Liver (tissue), 9 donors: ENCODE data around the gene PDLIM7. TPM values are rescaled to one million over a fixed set of nuclear protein-coding genes. Genes with fewer than 3 reads are reported as not detected.

Experiments
- DNase-seq: peaks from one replicate; pipeline ENCODE4 v3.0.0-alpha.2; 2017; ENCODE audit warnings: low spot score
- H3K27ac ChIP-seq, 2 donors: one replicate each; pipeline ENCODE4 v1.7.0; 2013; ENCODE audit warnings: inconsistent platforms in 2 of 2, low read length in 2 of 2, control low read depth in 1 of 2, low read depth in 1 of 2, mild to moderate bottlenecking in 1 of 2
- H3K27me3 ChIP-seq, 4 donors: one replicate each; pipeline versions ENCODE4 v1.6.1 to v1.7.0; 2013; ENCODE audit warnings: low read length in 3 of 4, inconsistent platforms in 1 of 4, mild to moderate bottlenecking in 1 of 4, moderate library complexity in 1 of 4; ENCODE audit not compliant: control insufficient read depth in 4 of 4, insufficient read depth in 4 of 4
- H3K36me3 ChIP-seq, 4 donors: one replicate each; pipeline versions ENCODE4 v1.6.1 to v1.7.0; 2013; ENCODE audit warnings: low read length in 3 of 4, mild to moderate bottlenecking in 3 of 4, low read depth in 1 of 4, moderate library complexity in 1 of 4; ENCODE audit not compliant: control insufficient read depth in 4 of 4, insufficient read depth in 3 of 4
- H3K4me1 ChIP-seq, 4 donors: one replicate each; pipeline versions ENCODE4 v1.6.1 to v1.7.0; 2013; ENCODE audit warnings: low read length in 3 of 4, mild to moderate bottlenecking in 3 of 4, moderate library complexity in 1 of 4; ENCODE audit not compliant: control insufficient read depth in 4 of 4, insufficient read depth in 4 of 4
- H3K4me3 ChIP-seq, 3 donors: one replicate each; pipeline versions ENCODE4 v1.6.1 to v1.7.0; 2013; ENCODE audit warnings: low read length in 3 of 3, control low read depth in 1 of 3, low read depth in 1 of 3, mild to moderate bottlenecking in 1 of 3
- H3K9ac ChIP-seq, 2 donors: one replicate each; pipeline ENCODE4 v1.7.0; 2013; ENCODE audit warnings: low read length in 2 of 2, mild to moderate bottlenecking in 2 of 2, moderate library complexity in 2 of 2, control low read depth in 1 of 2, low read depth in 1 of 2
- H3K9me3 ChIP-seq, 4 donors: one replicate each; pipeline versions ENCODE4 v1.6.1 to v1.7.0; 2013; ENCODE audit warnings: low read length in 3 of 4; ENCODE audit not compliant: control insufficient read depth in 4 of 4
- EGR1 ChIP-seq, 2 donors: IDR thresholded peaks; 2 replicates each; pipeline ENCODE4 v1.6.1; 2016 to 2018; ENCODE audit warnings: antibody characterized with exemption in 2 of 2, low read depth in 2 of 2
- FOXA2 ChIP-seq: IDR thresholded peaks from 2 replicates; pipeline ENCODE4 v1.6.1; 2016; ENCODE audit warnings: antibody characterized with exemption
- HNF4A ChIP-seq, 2 donors: conservative IDR thresholded peaks; 2 replicates each; pipeline ENCODE4 v1.6.1; 2016; ENCODE audit warnings: antibody characterized with exemption in 2 of 2, mild to moderate bottlenecking in 2 of 2
- JUND ChIP-seq, 2 donors: IDR thresholded peaks; 2 replicates each; pipeline ENCODE4 v1.6.1; 2016; ENCODE audit warnings: antibody characterized with exemption in 2 of 2
- NR2F2 ChIP-seq: IDR thresholded peaks from 2 replicates; pipeline ENCODE4 v1.6.1; 2016; ENCODE audit warnings: antibody characterized with exemption
- RXRA ChIP-seq, 2 donors: IDR thresholded peaks; 2 replicates each; pipeline ENCODE4 v1.6.1; 2017 to 2018; ENCODE audit warnings: antibody characterized with exemption in 2 of 2, mild to moderate bottlenecking in 1 of 2
- TAF1 ChIP-seq: conservative IDR thresholded peaks from 2 replicates; pipeline ENCODE4 v1.6.1; 2016; ENCODE audit warnings: antibody characterized with exemption, mild to moderate bottlenecking
- whole genome bisulfite sequencing: extraction: QIAGEN DNeasy Blood & Tissue Kit; methylation state at CpG from one replicate; pipeline ENCODE4 v1.1.7; 2013; 5-methylcytosine and 5-hydroxymethylcytosine counted together
- polyA plus RNA-seq, 2 donors: library from polyadenylated mRNA; stranded (reverse) in 1 of 2; unstranded in 1 of 2; fragments of 200-250 nt in 1 of 2; fragments of >200 nt in 1 of 2; fragmentation: Nextera tagmentation in 1 of 2; extraction: Ambion mirVana in 1 of 2; gene quantifications; one replicate each; pipeline versions ENCODE4 v1.2.1 to v1.2.3, GENCODE V29; 2013 to 2015
- total RNA-seq, 2 donors: library from RNA; depleted of rRNA; stranded (reverse); fragments of >200 nt; gene quantifications; one replicate each; pipeline ENCODE4 v1.2.3, GENCODE V29; 2014
- TF ChIP-seq, protein P1 (sequence below): IDR thresholded peaks from 2 replicates; pipeline ENCODE4 v1.6.1; 2016; ENCODE audit warnings: antibody characterized with exemption
- TF ChIP-seq, protein P2 (sequence below): IDR thresholded peaks from 2 replicates; pipeline ENCODE4 v1.6.1; 2016; ENCODE audit warnings: antibody characterized with exemption, mild to moderate bottlenecking
- donor health status: healthy.
- donor health status: healthy.
- donor health status: healthy.
- donor health status: healthy.
- donor health status: healthy.

The PDLIM7 gene
- total and polyA plus RNA-seq, 4 donors = 5.5 to 36.0 (median 8.5) TPM

DNA sequence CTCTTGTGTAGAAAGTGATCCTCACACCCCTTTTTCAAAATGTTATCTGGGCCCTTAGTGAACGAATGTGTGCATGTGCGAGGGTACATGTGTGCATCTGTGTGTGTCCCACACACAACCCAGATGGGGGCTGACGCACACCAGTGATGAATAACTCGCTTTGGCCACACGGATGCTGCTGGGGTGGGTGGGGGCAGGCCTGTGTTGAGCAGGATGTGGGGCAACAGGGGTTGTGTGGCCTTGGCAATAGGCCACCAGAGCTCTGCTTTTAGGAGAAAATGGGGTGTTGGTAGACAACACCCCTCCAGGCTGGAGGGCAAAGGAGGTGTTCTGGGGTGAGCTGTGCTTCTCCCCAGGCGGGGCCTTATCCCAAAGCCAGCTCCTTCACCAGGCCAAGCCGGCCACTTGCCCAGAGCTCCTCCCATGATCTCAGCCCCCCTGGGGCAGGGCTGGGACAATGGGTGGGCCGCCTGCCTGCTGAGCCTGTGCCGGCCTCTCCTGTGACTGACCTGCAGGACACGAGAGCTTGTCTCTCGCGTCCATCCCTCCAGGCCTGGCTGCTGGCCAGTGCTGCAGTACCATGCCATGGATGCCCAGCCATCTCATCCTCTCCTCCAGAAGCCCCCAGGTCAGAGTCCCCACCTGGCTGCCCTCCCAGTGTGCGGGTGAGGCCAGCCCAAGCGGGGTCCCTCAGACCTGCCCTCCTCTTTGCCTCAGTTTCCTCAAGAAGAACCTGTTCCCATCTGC is 25.6 kb downstream of the PDLIM7 start:
- no peak overlapping the region for H3K9ac ChIP-seq
- 87% methylated on average over 14 of the region's 14 CpGs for WGBS
- no peak for DNase-seq

DNA sequence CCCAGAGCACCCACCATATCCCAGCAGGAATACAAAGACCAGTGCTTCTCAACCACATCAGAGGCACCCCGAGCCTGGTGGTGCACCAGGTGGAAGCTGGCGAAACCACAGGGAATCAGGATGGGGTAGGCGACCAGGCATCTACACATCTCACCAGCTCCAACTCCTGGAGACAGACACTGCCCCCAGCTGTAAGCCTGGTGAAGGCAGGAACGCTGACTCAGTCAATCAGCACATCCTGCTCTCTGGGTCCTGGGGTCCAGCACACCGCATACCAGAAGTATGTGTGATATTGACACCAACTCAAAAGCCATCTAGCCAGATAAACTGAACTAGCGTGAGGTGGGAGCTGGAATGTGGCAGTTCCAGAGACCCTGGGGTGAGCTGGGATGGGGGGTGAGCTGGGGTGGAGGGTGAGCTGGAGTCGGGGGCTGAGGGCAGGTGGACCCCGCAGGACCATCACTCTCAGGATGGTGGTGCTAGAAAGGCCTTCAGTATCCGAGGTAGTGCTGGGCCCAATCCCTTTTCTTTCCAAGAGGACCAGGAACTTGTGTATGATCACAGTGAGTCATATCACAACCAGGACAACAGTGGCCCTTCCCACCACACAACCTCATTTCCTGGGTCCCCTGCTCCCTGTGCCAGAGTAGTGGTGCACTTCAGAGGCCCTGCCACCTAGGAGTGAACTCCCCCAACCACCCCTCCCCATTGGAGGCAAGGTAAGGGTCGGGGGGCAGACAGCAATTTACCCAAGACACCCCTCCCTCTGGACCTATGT is 26.5 kb downstream of the PDLIM7 start:
- H3K9me3 ChIP-seq = no peaks in the 10 kb centered on the region
- no peaks in the 10 kb centered on the region for H3K36me3 ChIP-seq
- TF ChIP-seq, protein P1, sequence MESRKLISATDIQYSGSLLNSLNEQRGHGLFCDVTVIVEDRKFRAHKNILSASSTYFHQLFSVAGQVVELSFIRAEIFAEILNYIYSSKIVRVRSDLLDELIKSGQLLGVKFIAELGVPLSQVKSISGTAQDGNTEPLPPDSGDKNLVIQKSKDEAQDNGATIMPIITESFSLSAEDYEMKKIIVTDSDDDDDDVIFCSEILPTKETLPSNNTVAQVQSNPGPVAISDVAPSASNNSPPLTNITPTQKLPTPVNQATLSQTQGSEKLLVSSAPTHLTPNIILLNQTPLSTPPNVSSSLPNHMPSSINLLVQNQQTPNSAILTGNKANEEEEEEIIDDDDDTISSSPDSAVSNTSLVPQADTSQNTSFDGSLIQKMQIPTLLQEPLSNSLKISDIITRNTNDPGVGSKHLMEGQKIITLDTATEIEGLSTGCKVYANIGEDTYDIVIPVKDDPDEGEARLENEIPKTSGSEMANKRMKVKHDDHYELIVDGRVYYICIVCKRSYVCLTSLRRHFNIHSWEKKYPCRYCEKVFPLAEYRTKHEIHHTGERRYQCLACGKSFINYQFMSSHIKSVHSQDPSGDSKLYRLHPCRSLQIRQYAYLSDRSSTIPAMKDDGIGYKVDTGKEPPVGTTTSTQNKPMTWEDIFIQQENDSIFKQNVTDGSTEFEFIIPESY = no peak
- H3K4me3 ChIP-seq = no peak overlapping the region
- WGBS = 93% methylated on average over 10 of the region's 10 CpGs
- H3K4me1 ChIP-seq = peaks cover 0 to 6% (median 3%) of the 10 kb centered on the region in 4 donors
- H3K9ac ChIP-seq = no peak overlapping the region
- H3K27ac ChIP-seq = no peak overlapping the region
- no peaks in the 10 kb centered on the region for H3K27me3 ChIP-seq
- DNase-seq = no peak

More for the DNA sequence above, 25.6 kb downstream of the PDLIM7 start:
- no peak overlapping the region for H3K4me3 ChIP-seq
- no peak overlapping the region for H3K27ac ChIP-seq
- H3K36me3 ChIP-seq = no peaks in the 10 kb centered on the region
- H3K27me3 ChIP-seq = no peaks in the 10 kb centered on the region
- no peaks in the 10 kb centered on the region for H3K9me3 ChIP-seq
- H3K4me1 ChIP-seq = peaks cover 0 to 6% (median 3%) of the 10 kb centered on the region in 4 donors
- TF ChIP-seq TAF1 = no peak
- TF ChIP-seq, protein P1 = no peak
- no peak for TF ChIP-seq FOXA2
- TF ChIP-seq RXRA (IDR thresholded peaks at IDR 0.05) = no peak
- no peak for TF ChIP-seq EGR1 (IDR thresholded peaks at IDR 0.05; ENCODE audit: low read depth in 2 of 2)
- TF ChIP-seq NR2F2 = no peak
- no peak for TF ChIP-seq JUND (IDR thresholded peaks at IDR 0.05)
- TF ChIP-seq, protein P2, sequence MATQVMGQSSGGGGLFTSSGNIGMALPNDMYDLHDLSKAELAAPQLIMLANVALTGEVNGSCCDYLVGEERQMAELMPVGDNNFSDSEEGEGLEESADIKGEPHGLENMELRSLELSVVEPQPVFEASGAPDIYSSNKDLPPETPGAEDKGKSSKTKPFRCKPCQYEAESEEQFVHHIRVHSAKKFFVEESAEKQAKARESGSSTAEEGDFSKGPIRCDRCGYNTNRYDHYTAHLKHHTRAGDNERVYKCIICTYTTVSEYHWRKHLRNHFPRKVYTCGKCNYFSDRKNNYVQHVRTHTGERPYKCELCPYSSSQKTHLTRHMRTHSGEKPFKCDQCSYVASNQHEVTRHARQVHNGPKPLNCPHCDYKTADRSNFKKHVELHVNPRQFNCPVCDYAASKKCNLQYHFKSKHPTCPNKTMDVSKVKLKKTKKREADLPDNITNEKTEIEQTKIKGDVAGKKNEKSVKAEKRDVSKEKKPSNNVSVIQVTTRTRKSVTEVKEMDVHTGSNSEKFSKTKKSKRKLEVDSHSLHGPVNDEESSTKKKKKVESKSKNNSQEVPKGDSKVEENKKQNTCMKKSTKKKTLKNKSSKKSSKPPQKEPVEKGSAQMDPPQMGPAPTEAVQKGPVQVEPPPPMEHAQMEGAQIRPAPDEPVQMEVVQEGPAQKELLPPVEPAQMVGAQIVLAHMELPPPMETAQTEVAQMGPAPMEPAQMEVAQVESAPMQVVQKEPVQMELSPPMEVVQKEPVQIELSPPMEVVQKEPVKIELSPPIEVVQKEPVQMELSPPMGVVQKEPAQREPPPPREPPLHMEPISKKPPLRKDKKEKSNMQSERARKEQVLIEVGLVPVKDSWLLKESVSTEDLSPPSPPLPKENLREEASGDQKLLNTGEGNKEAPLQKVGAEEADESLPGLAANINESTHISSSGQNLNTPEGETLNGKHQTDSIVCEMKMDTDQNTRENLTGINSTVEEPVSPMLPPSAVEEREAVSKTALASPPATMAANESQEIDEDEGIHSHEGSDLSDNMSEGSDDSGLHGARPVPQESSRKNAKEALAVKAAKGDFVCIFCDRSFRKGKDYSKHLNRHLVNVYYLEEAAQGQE = no peak
- no peak for TF ChIP-seq HNF4A (conservative IDR thresholded peaks at IDR 0.05)
